Measurements from ENCODE around the gene EGFR. TPM values are rescaled to one million over a fixed set of nuclear protein-coding genes. Genes with fewer than 3 reads are reported as not detected.

The EGFR gene
- polyA plus RNA-seq, 1 experiment: 62.6 TPM

- H3K27ac ChIP-seq (ENCODE audit: low read depth, low read length): no peak overlapping the region
- no peak overlapping the region for H3K4me3 ChIP-seq (ENCODE audit: low read depth, low read length)
- DNase-seq (ENCODE audit: low read depth, low spot score): no peak
- CTCF ChIA-PET: interaction anchor here (0.9 to 2.6 kb wide), 2 partner anchors 108 to 373 kb away, joined by 3 to 6 read pairs; no protein-coding TSS in a partner anchor
- peaks cover 2% of the 10 kb centered on the region; the same call in 1 of the 2 replicates for H3K9me3 ChIP-seq (ENCODE audit: control insufficient read depth, insufficient read depth, low read length)
- TF ChIP-seq, protein P1, sequence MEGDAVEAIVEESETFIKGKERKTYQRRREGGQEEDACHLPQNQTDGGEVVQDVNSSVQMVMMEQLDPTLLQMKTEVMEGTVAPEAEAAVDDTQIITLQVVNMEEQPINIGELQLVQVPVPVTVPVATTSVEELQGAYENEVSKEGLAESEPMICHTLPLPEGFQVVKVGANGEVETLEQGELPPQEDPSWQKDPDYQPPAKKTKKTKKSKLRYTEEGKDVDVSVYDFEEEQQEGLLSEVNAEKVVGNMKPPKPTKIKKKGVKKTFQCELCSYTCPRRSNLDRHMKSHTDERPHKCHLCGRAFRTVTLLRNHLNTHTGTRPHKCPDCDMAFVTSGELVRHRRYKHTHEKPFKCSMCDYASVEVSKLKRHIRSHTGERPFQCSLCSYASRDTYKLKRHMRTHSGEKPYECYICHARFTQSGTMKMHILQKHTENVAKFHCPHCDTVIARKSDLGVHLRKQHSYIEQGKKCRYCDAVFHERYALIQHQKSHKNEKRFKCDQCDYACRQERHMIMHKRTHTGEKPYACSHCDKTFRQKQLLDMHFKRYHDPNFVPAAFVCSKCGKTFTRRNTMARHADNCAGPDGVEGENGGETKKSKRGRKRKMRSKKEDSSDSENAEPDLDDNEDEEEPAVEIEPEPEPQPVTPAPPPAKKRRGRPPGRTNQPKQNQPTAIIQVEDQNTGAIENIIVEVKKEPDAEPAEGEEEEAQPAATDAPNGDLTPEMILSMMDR (IDR thresholded peaks at IDR 0.05; ENCODE audit: low read depth, low read length): no peak
- POLR2A ChIA-PET: no interaction called here
- H3K27me3 ChIP-seq (ENCODE audit: control insufficient read depth, insufficient read depth, low read length): no peaks in the 10 kb centered on the region
These were observed 128.9 kb downstream of the EGFR start for GRCh38 chr7:55147736-55148135.

DNA sequence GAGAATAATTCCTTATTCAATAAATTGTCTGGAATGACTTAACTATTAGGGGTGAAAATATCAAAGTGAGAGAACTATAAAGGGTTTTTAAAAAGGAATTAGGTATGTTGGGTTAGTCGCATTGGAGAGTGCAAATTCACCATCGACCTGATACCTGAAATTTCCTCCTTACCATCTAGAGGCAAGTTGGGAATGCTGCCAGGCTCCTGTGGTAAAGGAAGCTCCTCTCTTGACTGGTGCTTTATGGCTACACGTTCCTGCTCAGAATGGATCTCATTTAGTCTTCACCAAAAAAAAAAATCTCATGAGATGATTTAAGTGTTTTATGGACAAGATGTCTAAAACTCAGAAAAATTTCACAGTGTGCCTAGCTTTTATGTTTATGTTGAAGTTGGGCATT is 129.8 kb downstream of the EGFR start:
- H3K9me3 ChIP-seq (ENCODE audit: control insufficient read depth, insufficient read depth, low read length): peaks cover 2% of the 10 kb centered on the region; the same call in 1 of the 2 replicates
- POLR2A ChIA-PET: no interaction called here
- CTCF ChIA-PET: interaction anchor here (2.0 to 2.6 kb wide), 2 partner anchors 107 to 375 kb away, joined by 4 to 6 read pairs; no protein-coding TSS in a partner anchor
- no peak for DNase-seq (ENCODE audit: low read depth, low spot score)
- no peak overlapping the region for H3K27ac ChIP-seq (ENCODE audit: low read depth, low read length)
- TF ChIP-seq, protein P1 (IDR thresholded peaks at IDR 0.05; ENCODE audit: low read depth, low read length): no peak
- H3K4me3 ChIP-seq (ENCODE audit: low read depth, low read length): no peak overlapping the region
- H3K27me3 ChIP-seq (ENCODE audit: control insufficient read depth, insufficient read depth, low read length): no peaks in the 10 kb centered on the region

- Histone ChIP-seq H3K9me3 (ENCODE audit: control insufficient read depth, insufficient read depth, low read length) (peaks cover 2% of the 10 kb centered on the region; the same call in 1 of the 2 replicates), H3K4me3 (ENCODE audit: low read depth, low read length) (no peak overlapping the region), H3K27me3 (ENCODE audit: control insufficient read depth, insufficient read depth, low read length) (no peaks in the 10 kb centered on the region), H3K27ac (ENCODE audit: low read depth, low read length) (no peak overlapping the region)
- ChIA-PET POLR2A (no interaction called here), CTCF (interaction anchor here (2.0 to 2.6 kb wide), 2 partner anchors 107 to 375 kb away, joined by 4 to 6 read pairs; no protein-coding TSS in a partner anchor)
- no peak for DNase-seq (ENCODE audit: low read depth, low spot score)
- TF ChIP-seq, protein P1 (IDR thresholded peaks at IDR 0.05; ENCODE audit: low read depth, low read length): no peak
These were observed 130.2 kb downstream of the EGFR start for GRCh38 chr7:55149001-55149400.

DNA sequence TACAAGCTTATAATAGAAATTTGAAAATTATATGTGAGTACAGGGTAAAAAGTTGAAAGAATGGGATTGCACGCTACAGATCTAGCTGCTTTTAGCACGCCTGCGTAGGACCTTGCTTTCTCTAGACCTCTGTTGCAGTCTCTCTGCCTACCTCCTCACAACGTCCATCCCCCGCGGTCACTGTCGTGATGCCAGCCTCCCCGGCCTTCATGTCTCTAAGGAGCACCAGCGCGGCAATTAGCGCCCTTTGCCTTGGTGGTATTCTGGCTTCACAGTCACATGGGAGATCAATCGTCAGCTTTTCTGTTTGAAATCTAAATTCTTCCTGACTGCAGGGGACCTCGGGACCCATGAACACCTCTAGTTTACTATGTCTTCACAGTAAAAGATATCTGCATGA is 131.3 kb downstream of the EGFR start:
- no peak for DNase-seq (ENCODE audit: low read depth, low spot score)
- H3K4me3 ChIP-seq (ENCODE audit: low read depth, low read length): no peak overlapping the region
- H3K27me3 ChIP-seq (ENCODE audit: control insufficient read depth, insufficient read depth, low read length): no peaks in the 10 kb centered on the region
- no peak overlapping the region for H3K27ac ChIP-seq (ENCODE audit: low read depth, low read length)
- H3K9me3 ChIP-seq (ENCODE audit: control insufficient read depth, insufficient read depth, low read length): peaks cover 2% of the 10 kb centered on the region; the same call in 1 of the 2 replicates
- ChIA-PET CTCF (interaction anchor here (2.0 to 2.6 kb wide), 2 partner anchors 105 to 377 kb away, joined by 4 to 6 read pairs; no protein-coding TSS in a partner anchor), POLR2A (no interaction called here)
- TF ChIP-seq, protein P1 (IDR thresholded peaks at IDR 0.05; ENCODE audit: low read depth, low read length): no peak

DNA sequence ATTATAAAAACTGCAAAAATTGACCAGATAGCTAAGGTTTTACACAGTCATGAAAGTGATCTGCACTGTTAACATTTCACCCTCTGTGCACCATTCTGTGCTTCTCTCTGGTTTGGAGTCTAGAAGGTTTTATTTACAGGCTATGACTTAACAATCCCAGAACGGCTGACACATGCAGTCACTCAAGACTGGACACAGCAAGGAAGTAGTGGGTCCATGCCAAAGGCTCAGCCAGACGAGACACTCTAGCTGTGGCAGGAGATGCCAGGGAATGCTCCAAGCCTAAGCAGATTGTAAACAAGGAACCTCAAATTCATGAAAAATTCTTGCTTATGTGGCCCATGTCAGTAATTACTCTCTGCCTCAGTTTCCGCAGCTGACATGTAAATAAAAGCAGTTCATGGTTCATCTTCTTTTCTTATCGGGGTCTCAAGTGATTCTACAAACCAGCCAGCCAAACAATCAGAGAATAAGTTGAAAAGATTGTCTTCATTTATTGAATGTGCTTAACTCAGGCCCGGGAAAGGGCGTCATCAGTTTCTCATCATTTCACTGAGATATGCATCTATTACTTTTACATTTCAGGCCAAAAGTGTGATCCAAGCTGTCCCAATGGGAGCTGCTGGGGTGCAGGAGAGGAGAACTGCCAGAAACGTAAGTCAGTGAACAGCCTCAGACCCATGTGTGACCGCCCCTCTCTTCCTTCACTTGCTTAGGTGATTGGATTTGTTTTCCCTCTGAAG is 132.1 kb downstream of the EGFR start:
- no peak for DNase-seq (ENCODE audit: low read depth, low spot score)
- ChIA-PET POLR2A (no interaction called here), CTCF (interaction anchor here (2.6 kb wide), 1 partner anchor 105 kb away, joined by 6 read pairs; no protein-coding TSS in a partner anchor)
- Histone ChIP-seq H3K9me3 (ENCODE audit: control insufficient read depth, insufficient read depth, low read length) (peaks cover 2% of the 10 kb centered on the region; the same call in 1 of the 2 replicates), H3K27ac (ENCODE audit: low read depth, low read length) (no peak overlapping the region), H3K4me3 (ENCODE audit: low read depth, low read length) (no peak overlapping the region), H3K27me3 (ENCODE audit: control insufficient read depth, insufficient read depth, low read length) (no peaks in the 10 kb centered on the region)
- TF ChIP-seq, protein P1 (IDR thresholded peaks at IDR 0.05; ENCODE audit: low read depth, low read length): no peak
